Measurements from ENCODE around the gene LMO7.

LMO7 gene

DNA sequence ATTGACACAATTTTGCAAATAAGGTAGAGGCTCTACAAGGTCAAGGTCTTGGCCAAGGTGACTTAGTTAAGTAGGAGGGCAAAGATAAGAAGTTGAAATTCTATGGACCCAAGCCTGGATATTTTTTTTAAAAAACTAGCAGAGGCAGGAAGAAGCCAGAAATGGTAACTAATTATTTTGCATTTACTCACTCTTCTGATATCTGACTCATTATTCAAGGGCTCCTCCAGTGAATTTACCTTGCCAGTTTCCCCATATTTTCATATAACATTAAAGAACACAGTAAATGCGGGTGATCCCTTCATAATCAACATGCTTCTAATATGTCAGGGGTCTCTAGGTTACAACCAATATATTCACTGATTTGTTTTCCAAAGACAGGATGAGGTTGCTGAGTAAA lies 246.1 kb downstream of the LMO7 start:
- no peak for DNase-seq (ENCODE audit: low read depth, low spot score)

DNA sequence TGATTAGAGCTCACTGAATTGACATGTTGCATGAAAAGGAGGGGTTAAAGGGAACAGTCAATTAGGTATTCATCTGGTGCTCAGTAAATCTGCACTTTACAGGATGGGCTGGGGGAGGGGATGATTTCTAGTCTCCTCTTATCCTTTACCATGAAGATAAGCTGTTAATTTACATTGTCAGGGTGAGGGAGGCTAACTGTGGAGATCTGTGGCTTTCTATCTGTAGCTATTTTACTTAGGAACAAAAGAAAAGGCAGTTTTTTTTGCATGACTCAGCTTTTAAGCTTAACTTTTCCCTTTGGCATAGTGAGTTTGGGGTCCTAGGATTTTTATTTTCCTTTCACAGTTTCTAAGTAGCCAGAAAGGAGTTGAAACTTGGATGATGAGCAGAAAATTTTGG lies 253.3 kb downstream of the LMO7 start:
- no peak for DNase-seq (ENCODE audit: low read depth, low spot score)

DNA sequence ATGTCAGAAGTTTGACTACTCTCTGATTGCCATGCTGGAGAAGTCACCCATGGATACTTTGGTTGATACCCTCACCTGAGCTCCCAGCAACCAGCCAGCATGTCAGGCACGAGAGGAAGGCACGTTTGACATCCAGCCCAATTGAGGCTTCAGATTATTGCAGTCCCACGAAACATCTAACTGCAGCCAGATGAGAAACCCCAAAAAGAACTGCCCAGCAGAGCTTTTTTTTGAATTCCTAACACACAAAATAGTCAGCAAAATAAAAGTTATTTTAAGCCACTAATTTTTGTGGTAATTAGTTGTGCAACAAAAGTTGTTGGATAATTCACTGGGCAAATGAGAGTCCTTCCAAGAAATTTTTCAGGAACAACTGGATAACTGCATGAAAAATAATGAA lies 259.0 kb downstream of the LMO7 start:
- no peak for DNase-seq (ENCODE audit: low read depth, low spot score)

DNA sequence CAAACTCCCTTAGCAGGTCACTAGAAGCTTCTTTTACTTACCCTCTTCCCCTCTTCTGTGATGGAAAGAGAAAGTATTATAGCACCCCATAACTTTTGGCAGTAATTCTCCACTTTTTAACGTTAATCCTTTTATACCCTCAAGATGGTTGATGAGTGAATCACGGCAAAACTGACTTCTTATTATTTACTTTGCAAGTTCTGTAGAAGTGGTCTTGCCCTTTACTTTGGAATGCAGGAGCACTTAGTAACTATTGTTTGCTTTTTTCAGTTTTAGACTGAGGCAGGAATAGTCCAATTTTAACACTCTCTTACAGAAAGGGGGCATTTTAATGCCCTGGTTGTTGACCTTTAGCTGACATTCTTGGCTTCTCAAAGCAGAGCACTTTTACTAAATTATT lies 260.1 kb downstream of the LMO7 start:
- no peak for DNase-seq (ENCODE audit: low read depth, low spot score)

DNA sequence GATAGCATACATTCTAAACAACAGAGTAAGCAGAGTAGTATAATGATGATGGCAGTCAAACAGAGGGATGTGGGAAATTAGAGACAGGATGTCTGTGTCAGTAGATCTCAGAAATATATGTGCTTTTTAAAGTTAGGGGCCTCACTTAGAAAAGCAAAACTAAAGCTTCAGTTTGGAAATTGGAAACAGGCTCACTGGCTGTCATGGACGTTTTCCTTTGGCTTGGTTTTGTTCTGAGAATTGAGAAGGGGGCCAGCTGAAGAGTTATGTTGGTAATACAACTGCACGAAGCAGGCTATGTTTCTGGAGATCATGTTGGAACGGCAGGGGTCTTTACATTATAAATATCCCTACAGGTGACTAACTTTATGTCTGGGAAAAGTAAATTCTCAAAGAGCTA lies 261.3 kb downstream of the LMO7 start:
- no peak for DNase-seq (ENCODE audit: low read depth, low spot score)

DNA sequence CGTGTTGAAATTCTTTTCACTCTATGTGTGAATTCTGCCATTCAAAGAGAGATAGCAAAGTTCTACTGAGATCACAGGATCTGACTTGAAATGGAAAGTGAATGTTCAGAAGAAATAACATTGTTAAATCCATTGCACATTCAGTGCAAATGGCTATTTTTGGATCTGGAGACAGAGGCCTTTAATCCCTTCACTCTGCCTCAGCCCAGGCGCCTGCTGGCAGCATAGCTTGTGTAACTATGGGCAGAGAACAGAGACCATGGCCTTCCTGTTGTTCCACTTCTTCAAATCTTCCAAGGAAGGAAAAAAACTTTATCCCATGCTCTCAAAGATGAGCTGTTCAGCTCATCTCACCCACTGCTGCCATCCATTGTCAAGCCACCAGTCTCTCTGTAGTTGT lies 265.4 kb downstream of the LMO7 start:
- no peak for DNase-seq (ENCODE audit: low read depth, low spot score)

DNA sequence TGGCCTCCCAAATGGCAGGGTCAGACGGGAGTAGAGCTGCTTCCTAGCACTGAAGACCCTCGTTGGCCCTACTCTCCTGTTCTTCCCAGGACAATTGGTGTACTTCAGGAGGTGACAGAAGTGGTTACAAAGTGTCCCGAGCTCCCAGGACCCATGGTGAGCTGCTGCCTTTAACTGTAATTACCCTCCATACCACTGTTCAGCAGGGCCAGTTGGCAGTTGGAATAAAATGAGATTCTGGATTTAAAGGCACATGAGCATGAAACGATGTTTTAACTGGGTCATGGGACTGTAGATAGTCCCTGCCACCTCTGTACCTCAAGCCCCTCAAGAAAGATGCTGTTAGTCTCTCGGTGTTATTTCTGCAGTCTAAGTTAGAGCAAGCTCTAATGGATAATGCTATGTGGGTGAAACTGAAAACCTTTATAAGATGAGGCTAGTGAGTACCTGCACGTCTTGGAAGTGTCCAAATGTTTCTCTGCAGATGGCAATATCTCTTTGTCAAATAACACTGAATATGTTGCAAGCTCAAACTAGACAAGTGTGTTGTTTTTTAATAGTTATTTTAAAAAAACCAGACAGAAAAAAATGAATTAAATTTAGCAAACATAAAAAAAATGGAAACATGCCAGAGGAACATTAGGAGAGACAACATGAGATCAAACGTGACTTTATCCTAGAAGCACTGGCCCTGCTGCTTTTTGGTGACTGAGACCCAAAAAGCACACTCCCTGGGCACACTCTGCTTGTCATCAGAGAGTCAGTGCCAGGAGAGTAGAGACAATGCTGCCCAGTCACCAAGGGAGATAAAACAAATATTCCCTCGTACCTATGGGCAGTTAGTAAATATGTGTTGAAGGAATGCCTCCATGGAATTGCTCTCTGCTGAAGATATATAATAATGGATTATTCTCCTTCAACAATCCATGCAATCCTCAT lies 266.3 kb downstream of the LMO7 start:
- DNase-seq (ENCODE audit: low read depth, low spot score), result no peak

DNA sequence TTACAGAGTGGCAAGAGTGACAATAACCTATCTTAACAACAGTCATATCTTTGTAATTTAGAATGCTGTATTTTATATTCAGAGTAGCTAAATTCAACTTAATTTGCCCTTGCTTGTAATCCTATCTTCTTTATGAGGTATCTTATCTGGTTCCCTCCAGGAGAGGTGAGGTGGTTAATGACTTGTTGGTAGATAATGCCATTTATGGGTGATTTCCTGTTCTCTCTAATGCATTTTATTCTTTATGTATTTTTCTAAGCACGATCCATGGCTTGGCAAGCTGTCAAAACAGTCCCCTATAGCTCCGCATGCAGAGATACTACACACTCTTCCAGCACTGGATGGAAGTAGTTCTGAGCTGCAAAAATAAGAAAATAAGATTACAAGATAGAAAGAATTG lies 267.9 kb downstream of the LMO7 start:
- DNase-seq (ENCODE audit: low read depth, low spot score), result no peak

DNA sequence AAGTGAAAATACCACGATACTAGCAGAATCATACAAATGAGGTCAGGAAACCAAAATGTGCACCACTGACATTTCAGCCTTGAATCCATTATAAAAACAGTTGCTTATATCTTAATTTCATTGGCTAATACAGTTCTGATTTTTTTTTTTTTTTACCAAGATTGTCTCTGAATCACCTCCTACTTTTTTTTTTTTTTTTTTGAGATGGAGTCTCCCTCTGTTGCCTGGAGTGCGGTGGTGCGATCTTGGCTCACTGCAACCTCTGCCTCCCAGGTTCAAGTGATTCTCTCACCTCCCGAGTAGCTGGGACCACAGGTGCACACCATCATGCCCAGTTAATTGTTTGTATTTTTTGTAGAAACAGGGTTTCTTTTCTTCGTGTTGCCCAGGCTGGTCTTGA lies 270.2 kb downstream of the LMO7 start:
- no peak for DNase-seq (ENCODE audit: low read depth, low spot score)

DNA sequence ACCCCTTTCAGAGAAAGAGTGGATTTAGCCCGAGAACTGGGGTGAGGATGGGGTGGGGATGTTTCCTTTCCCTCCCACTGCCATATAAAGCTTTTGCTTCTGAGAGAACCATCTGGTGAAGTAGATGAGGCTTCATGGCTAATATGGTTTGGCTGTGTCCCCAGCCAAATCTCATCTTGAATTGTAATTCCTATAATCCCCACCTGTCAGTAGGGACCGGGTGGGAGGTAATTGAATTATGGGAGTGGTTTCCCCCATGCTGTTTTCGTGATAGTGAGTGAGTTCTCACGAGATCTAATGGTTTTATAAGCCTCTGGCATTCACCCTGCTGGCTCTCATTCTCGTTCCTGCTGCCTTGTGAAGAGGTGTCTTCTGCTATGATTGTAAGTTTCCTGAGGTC lies 270.9 kb downstream of the LMO7 start:
- no peak for DNase-seq (ENCODE audit: low read depth, low spot score)

DNA sequence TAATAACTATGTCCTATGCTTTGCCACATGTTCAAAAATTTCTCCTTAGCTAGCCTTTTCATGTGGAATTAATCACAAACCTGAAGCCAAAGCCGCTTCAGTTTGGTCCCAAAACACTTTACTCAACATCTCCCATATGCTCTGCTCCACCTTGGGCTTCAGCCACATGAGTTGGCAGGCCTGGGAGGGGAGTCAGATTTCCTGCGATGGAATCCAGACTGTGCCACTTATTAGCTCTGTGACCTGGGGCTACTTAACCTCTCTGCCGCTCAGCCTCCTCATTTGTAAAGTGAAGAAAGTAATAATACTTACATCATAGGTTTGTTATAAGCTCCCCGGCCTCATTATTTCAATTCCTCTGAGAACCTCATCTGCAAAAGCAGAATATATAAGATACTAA lies 272.0 kb downstream of the LMO7 start:
- peak; percentile 47 for DNase-seq (ENCODE audit: low read depth, low spot score)
